Measurements from ENCODE around the gene RARRES1.
A peak's percentile ranks its signal among the peaks of the same experiment; 100 is the strongest.

Gene RARRES1

GRCh38 chr3:158663832-158664231 is 68.4 kb downstream of the RARRES1 start:
- DNase-seq (ENCODE audit: low read depth): no peak
- H3K4me3 ChIP-seq (ENCODE audit: low read depth, low read length): no peak overlapping the region
- no peak for TF ChIP-seq CTCF (conservative IDR thresholded peaks at IDR 0.05; ENCODE audit: low read depth, low read length)

DNA sequence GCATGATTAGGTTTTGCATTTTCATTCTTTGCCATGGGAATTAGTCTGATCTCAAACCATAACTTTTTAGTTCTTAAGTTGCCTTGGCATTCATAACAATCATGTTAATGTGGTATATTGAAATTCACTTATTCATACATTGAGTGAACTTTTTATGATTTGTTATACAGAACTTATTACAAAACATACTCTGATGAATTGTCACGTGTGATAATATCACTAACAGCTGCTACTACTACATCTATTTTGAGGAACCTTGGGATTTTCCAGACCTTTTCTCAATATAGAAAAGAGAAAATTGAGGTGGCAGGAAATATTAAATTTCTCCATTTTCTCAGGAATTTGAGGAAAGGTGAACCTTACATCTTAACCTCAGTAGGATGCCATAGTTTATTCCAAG is 69.0 kb downstream of the RARRES1 start:
- no peak for DNase-seq (ENCODE audit: low read depth)
- no peak for TF ChIP-seq CTCF (conservative IDR thresholded peaks at IDR 0.05; ENCODE audit: low read depth, low read length)
- H3K4me3 ChIP-seq (ENCODE audit: low read depth, low read length): no peak overlapping the region

DNA sequence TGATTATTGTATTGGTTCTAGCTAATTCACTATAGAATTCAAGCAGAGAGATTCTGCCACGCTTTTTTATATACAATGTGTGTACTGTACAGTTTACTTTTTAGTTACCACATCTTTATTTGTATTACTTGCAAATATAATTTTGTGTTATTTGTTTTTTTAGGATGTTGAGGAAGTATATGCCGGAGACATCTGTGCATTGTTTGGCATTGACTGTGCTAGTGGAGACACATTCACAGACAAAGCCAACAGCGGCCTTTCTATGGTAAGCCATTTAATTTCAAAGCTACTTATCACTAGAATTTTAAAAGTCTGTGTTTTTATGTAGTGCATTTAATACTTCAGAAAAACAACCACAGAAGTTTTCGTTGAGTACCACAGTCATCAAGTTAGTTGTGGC is 71.5 kb downstream of the RARRES1 start:
- TF ChIP-seq CTCF (conservative IDR thresholded peaks at IDR 0.05; ENCODE audit: low read depth, low read length): no peak
- no peak overlapping the region for H3K4me3 ChIP-seq (ENCODE audit: low read depth, low read length)

DNA sequence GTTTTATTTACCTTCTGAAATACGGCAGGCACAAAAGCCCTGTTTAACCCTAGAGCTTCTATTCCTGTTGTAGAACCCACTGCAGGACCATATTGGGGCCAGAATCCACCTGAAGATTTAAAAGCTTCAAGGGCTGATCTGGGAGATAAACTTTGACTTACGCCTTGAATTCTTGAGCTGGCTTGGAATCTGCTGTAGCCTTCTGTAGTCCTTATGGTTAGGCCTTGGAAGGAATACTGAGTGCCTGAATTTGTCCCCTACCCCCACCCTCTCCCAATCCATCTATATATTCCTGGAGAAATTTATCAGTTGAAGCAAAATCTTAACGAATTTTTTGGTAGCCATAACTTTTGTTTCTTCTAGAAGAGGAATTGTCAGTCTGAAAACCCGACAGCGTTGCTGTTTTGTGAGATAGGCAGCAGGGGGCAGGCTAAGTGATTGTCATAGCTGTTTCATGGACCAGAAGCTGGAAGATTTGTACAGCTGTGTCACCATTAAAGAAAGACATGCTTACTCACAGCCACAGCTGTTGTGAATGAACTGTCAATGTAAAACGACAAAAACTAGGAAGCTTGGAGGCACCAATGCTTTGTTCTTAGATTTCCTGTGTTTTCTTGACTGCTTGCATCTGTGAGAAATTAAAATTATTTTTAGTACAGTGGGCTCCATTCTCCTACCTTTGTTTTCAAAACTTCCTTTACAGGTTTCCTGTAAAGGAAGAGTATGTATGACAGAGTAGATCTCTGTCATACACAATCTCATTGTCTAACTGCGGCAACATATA is 72.6 kb downstream of the RARRES1 start:
- peak; percentile 89 for DNase-seq (ENCODE audit: low read depth)
- no peak overlapping the region for H3K4me3 ChIP-seq (ENCODE audit: low read depth, low read length)

More for the DNA sequence above, 71.5 kb downstream of the RARRES1 start:
- DNase-seq (ENCODE audit: low read depth): no peak

GRCh38 chr3:158658889-158659288 is 73.4 kb downstream of the RARRES1 start:
- H3K4me3 ChIP-seq (ENCODE audit: low read depth, low read length): no peak overlapping the region
- DNase-seq (ENCODE audit: low read depth): no peak
- no peak for TF ChIP-seq CTCF (conservative IDR thresholded peaks at IDR 0.05; ENCODE audit: low read depth, low read length)

More for the DNA sequence above, 72.6 kb downstream of the RARRES1 start:
- TF ChIP-seq CTCF (conservative IDR thresholded peaks at IDR 0.05; ENCODE audit: low read depth, low read length): peak; percentile 84

GRCh38 chr3:158652463-158652862 is 79.8 kb downstream of the RARRES1 start:
- no peak for DNase-seq (ENCODE audit: low read depth)
- no peak overlapping the region for H3K4me3 ChIP-seq (ENCODE audit: low read depth, low read length)
- TF ChIP-seq CTCF (conservative IDR thresholded peaks at IDR 0.05; ENCODE audit: low read depth, low read length): no peak

DNA sequence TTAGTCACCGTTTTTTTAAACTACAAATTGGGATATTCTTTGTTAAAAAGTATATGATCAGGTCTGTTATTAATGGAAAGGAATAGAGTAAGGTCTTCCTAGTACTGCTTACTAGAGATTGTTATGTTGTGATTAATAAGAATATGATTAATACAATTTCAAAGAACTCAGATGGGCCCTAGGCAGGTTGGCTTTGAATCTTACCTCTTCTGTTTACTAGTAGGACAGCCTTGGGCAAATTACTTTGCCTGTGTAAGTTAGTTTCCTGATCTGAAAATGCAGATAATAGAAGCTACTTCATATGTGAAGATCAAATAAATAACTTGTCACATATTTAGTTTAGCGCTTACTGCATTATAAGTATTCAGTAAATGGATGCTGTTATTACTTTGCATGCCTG is 81.1 kb downstream of the RARRES1 start:
- H3K4me3 ChIP-seq (ENCODE audit: low read depth, low read length): no peak overlapping the region
- DNase-seq (ENCODE audit: low read depth): no peak
- TF ChIP-seq CTCF (conservative IDR thresholded peaks at IDR 0.05; ENCODE audit: low read depth, low read length): no peak
